NT2/D1 (cell line): Measurements from ENCODE around the gene PIWIL4.

ENCODE experiments used
- DNase-seq: peaks from one replicate; pipeline ENCODE4 v3.0.0-alpha.2; 2011; ENCODE audit warnings: low read depth, low spot score
- H3K27me3 ChIP-seq: 2 replicates; pipeline ENCODE4 v1.6.0; 2011; ENCODE audit warnings: mild to moderate bottlenecking; ENCODE audit not compliant: insufficient read length, insufficient read depth
- H3K36me3 ChIP-seq: 2 replicates; pipeline ENCODE4 v1.6.1; 2011; ENCODE audit warnings: mild to moderate bottlenecking, low read length, mixed read lengths; ENCODE audit not compliant: insufficient read depth, insufficient read length
- H3K4me1 ChIP-seq: 2 replicates; pipeline ENCODE4 v1.5.1; 2011; ENCODE audit not compliant: insufficient read depth, insufficient read length
- H3K4me3 ChIP-seq: 2 replicates; pipeline ENCODE4 v1.5.1; 2011; ENCODE audit warnings: low read depth; ENCODE audit not compliant: insufficient read length
- H3K9ac ChIP-seq: 2 replicates; pipeline ENCODE4 v1.6.0; 2011; ENCODE audit warnings: low read depth; ENCODE audit not compliant: insufficient read length
- H3K9me3 ChIP-seq: 2 replicates; pipeline ENCODE4 v1.5.1; 2011; ENCODE audit warnings: mild to moderate bottlenecking, low read length; ENCODE audit not compliant: insufficient read depth
- SUZ12 ChIP-seq: IDR thresholded peaks from 2 replicates; pipeline ENCODE4 v1.6.1; 2011; ENCODE audit not compliant: insufficient read length, insufficient read depth; ENCODE audit errors: extremely low read depth
- YY1 ChIP-seq: IDR thresholded peaks from 2 replicates; pipeline ENCODE4 v1.6.1; 2011; ENCODE audit not compliant: insufficient read length, insufficient read depth
- ZNF274 ChIP-seq: IDR thresholded peaks from 2 replicates; pipeline ENCODE4 v1.6.1; 2011; ENCODE audit warnings: mild to moderate bottlenecking, low read depth, low read length

Gene PIWIL4

GRCh38 chr11:94586978-94587377 is 19.8 kb downstream of the PIWIL4 start:
- Histone ChIP-seq H3K9me3 (no peaks in the 10 kb centered on the region), H3K27me3 (no peaks in the 10 kb centered on the region), H3K36me3 (no peaks in the 10 kb centered on the region), H3K4me3 (no peak overlapping the region), H3K4me1 (no peaks in the 10 kb centered on the region), H3K9ac (no peak overlapping the region)
- no peak for DNase-seq
- TF ChIP-seq ZNF274 (no peak), SUZ12 (no peak), YY1 (no peak)

DNA sequence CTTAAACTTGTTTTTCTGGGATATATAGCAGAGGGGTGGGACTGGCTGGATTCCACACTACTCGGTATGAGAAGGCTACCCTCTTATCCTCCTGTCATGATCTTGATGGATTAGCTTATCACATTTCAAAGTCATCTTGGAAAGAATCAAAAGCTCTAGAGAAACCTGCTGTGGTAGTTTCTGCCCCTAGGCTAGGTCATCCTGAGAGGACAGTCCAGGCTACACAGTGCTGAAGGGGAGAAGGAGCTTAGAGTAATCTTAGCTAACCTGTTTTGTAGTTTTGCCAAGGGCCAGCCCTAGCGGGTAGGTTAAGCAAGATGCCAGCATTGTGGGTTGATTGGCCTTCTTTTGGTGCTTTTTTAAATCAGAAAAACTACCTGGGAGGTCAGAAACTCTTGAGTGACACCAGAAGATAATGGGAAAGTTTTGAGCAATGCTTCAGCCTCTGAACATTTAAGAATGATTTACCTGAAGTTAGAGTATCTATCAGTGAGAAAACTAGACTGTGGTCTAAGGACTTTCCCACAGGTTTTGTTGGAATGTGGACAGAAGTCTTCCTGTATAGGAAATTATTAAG is 21.3 kb downstream of the PIWIL4 start:
- no peaks in the 10 kb centered on the region for H3K9me3 ChIP-seq
- H3K27me3 ChIP-seq, result no peaks in the 10 kb centered on the region
- no peak overlapping the region for H3K9ac ChIP-seq
- no peaks in the 10 kb centered on the region for H3K36me3 ChIP-seq
- TF ChIP-seq SUZ12 (no peak), YY1 (no peak), ZNF274 (no peak)
- H3K4me1 ChIP-seq, result no peaks in the 10 kb centered on the region
- no peak overlapping the region for H3K4me3 ChIP-seq
- DNase-seq, result no peak

DNA sequence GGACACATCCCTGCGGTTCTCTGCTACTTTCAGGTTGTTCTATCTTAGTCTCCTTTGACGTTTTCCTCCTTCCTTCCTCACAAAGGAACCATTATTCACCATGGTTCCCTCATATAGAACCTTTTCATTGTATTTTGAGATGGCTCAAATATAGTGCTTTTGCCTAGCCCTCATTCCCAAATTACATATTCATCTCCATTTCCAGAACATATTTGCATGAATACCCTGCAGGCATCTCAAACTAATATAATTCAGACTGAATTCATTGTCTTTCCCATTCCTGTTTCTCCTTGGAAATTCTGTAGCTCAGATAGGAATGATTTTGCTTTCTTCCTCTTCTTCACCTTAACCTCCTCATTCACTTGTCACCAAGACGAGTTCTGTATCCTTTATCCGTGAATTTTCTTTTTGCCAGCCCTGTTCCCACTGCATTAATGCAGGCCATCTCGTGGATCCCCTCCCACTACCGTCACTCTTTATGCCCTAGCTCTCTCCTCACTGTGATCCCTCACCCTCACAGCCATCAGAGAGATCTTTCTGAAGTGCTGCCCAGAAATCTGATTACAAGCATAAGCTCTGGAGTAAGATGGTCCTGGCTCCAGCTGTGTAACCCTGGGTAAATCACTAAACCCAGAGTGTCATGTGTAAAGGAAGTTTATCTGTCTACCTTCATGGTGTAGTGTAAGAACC is 23.3 kb downstream of the PIWIL4 start:
- Histone ChIP-seq H3K9me3 (no peaks in the 10 kb centered on the region), H3K36me3 (no peaks in the 10 kb centered on the region), H3K4me1 (no peaks in the 10 kb centered on the region), H3K9ac (no peak overlapping the region), H3K4me3 (no peak overlapping the region), H3K27me3 (no peaks in the 10 kb centered on the region)
- no peak for TF ChIP-seq SUZ12
- TF ChIP-seq YY1, result no peak
- TF ChIP-seq ZNF274, result no peak
- DNase-seq, result no peak

DNA sequence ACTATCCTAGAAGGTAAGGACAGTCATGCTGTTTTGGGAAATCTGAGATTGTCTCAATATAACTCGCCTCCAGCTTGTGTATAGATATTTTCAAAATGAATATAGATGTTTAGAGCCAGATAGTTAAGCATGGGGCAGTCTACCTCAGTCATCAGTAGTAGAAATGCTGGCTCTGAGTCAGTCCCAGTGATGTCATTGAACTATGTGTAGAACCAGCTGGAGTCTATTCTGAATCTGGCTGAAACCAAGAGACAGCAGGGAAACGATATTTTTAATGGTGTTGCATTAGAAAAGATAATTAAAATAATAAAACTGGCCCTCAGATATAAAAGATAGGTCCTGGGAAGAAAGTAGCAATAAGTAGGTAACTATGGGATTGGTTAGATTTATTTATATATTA is 25.9 kb downstream of the PIWIL4 start:
- Histone ChIP-seq H3K4me3 (no peak overlapping the region), H3K27me3 (no peaks in the 10 kb centered on the region), H3K4me1 (no peaks in the 10 kb centered on the region), H3K36me3 (no peaks in the 10 kb centered on the region), H3K9ac (no peak overlapping the region), H3K9me3 (no peaks in the 10 kb centered on the region)
- TF ChIP-seq YY1 (no peak), SUZ12 (no peak), ZNF274 (no peak)
- no peak for DNase-seq

DNA sequence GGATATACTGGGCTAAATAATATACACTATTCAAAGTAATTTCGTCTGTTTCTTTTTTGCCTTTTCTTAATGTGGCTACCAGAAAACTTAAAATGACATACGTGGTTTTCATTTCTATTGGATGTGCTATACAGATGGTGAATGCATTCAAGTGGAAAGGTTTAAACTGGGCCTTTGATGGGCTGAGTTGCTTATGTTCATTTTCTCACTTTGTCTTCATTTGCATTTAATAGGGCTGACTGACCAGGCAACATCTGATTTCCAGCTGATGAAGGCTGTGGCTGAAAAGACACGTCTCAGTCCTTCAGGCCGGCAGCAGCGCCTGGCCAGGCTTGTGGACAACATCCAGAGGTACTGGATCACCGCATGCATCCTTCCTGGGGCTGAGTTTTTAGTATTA is 27.9 kb downstream of the PIWIL4 start:
- no peak for DNase-seq
- Histone ChIP-seq H3K9ac (no peak overlapping the region), H3K4me1 (no peaks in the 10 kb centered on the region), H3K4me3 (no peak overlapping the region), H3K9me3 (no peaks in the 10 kb centered on the region), H3K36me3 (no peaks in the 10 kb centered on the region), H3K27me3 (no peaks in the 10 kb centered on the region)
- no peak for TF ChIP-seq YY1
- no peak for TF ChIP-seq SUZ12
- TF ChIP-seq ZNF274, result no peak

DNA sequence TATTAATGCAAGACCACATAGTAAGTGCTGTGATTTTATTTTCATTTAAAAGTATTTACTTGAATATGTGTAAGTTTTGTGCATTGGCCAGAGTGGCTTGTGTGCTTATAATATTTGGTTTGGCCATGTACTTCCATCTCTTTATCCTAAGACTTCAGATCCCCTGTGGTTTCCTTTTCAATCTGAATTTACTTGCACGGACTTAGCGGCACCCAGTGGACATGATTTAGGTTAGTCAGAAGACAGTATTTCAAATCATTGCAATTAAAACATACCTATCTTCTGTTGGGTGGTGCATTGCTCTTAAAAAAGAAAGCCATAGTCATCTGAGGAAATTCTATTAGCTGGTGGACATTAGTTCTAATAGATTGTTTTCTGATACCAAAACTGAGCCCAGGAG is 30.7 kb downstream of the PIWIL4 start:
- H3K4me1 ChIP-seq, result no peaks in the 10 kb centered on the region
- H3K9me3 ChIP-seq, result no peaks in the 10 kb centered on the region
- no peaks in the 10 kb centered on the region for H3K36me3 ChIP-seq
- TF ChIP-seq ZNF274 (no peak), YY1 (no peak), SUZ12 (no peak)
- DNase-seq, result no peak
- no peaks in the 10 kb centered on the region for H3K27me3 ChIP-seq
- no peak overlapping the region for H3K4me3 ChIP-seq
- H3K9ac ChIP-seq, result no peak overlapping the region

DNA sequence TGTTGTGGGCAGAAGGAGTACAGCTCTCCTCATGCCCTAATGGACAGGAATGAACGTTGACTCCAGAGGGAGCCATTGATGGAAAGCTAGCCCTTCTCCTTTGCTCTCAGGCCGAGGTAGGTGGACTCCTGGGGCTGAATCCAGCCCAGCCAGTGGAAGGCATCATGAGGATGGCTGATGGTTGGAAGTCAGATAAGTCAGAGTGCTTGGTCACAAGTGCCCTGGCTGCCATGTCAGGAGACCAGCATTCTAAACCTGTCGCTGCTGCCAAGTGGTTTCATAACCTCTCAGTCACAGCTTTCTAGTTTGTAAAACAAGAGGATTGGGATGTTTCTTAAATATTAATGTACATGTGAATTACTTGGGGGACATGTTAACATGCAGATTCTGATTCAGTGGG is 32.3 kb downstream of the PIWIL4 start:
- DNase-seq, result no peak
- Histone ChIP-seq H3K9me3 (no peaks in the 10 kb centered on the region), H3K36me3 (no peaks in the 10 kb centered on the region), H3K27me3 (no peaks in the 10 kb centered on the region), H3K4me1 (peaks cover 2% of the 10 kb centered on the region), H3K9ac (no peak overlapping the region), H3K4me3 (no peak overlapping the region)
- TF ChIP-seq SUZ12 (no peak), YY1 (no peak), ZNF274 (no peak)
